SK-N-MC (cell line): ENCODE results near the gene AKR1E2.

Experiments used
- EZH2 ChIP-seq: fragments of 200-600 bp; sonication (generic); IDR thresholded peaks from one replicate; pipeline ENCODE4 v1.6.1; 2017; ENCODE audit warnings: antibody characterized with exemption
- FOXP2 ChIP-seq: optimal IDR thresholded peaks from 2 replicates; pipeline ENCODE3; 2011; ENCODE audit warnings: mild to moderate bottlenecking, moderate library complexity; ENCODE audit not compliant: insufficient read depth; ENCODE audit errors: extremely low read length, control extremely low read depth
- POLR2AphosphoS5 ChIP-seq: IDR thresholded peaks from 2 replicates; pipeline ENCODE4 v1.6.1; 2012; ENCODE audit warnings: mild to moderate bottlenecking, low read depth, low read length, borderline replicate concordance

DNA sequence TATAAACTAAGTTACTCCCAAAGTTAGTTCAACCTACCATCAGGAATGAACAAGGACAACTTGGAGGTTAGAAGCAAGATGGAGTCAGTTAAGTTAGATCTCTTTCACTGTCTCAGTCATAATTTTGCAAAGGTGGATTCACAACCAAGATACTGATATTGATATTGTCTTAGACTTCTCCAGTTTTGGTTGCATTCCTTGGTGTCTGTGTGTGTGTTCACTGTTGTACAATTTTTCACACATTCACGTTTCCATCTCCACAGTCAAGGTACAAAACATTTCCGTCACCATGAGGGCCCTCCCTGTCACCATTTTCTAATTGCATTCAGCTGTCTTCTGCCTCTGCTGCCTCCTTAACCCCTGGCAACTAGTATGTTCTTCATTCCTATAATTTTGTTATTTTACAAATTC lies 41.1 kb downstream of the AKR1E2 start:
- TF ChIP-seq EZH2 = no peak
- no peak for TF ChIP-seq POLR2AphosphoS5
- no peak for TF ChIP-seq FOXP2
